ENCODE measurements around the gene TSPAN5. TPM values are rescaled to one million over a fixed set of nuclear protein-coding genes. Genes with fewer than 3 reads are reported as not detected.
A peak's percentile ranks its signal among the peaks of the same experiment; 100 is the strongest.

The TSPAN5 gene
- total and polyA plus RNA-seq, 9 of the 15 experiments (the other 6 are each of a cell fraction or from before 2014, with no cell fraction given), result 0.58 to 6.6 (median 0.73) TPM

DNA sequence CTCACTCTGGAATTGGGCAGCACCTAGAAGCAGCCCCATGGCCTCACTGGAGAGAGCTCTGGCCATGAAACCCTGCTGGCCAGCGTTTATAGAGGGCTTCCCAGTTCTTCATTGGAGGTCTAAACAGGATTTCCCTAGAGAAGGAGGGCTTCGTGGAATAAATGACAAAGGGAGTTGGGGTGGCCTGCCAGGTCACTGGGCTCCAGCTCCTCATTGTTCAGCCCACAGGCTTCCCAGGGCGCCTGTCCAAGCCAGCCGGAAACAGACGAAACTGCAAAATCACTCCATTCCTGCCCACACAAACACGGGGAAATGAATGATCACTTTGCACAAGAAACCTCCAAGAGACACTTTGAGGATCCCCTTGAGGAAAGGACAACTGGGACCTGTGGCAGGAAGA, 189.7 kb downstream of the TSPAN5 start:
- ATAC-seq (no peak; the same call in 2 of the 3 replicates), FAIRE-seq (no peak)
- H3K27ac ChIP-seq (ENCODE audit: extremely low read depth, low read depth, low read length), result no peak overlapping the region

More for the DNA sequence above, 189.7 kb downstream of the TSPAN5 start:
- POLR2A ChIA-PET, result interaction anchor here (1.2 kb wide), 1 partner anchor 13 kb away, joined by 3 read pairs; no protein-coding TSS in a partner anchor
- in situ Hi-C loops (cut with MboI), result loop anchor here (25.0 kb wide), 1 partner anchor 944 kb away; no protein-coding TSS in a partner anchor
- Histone ChIP-seq H3K4me2 (ENCODE audit: insufficient read depth, low read length) (no peak overlapping the region), H2AFZ (ENCODE audit: low read depth, low read length) (peak overlapping the region; percentile 47), H3K27me3 (ENCODE audit: control insufficient read depth in 2 of 2, insufficient read depth in 2 of 2, low read length in 2 of 2) (no peaks in the 10 kb centered on the region), H3K9me1 (ENCODE audit: control insufficient read depth, insufficient read depth, low read length) (no peaks in the 10 kb centered on the region), H3K9me3 (replicated peaks; ENCODE audit: control insufficient read depth, insufficient read depth, low read depth, low read length) (no peaks in the 10 kb centered on the region), H3K4me1 (replicated peaks in 1 of 2; ENCODE audit: control insufficient read depth in 2 of 2, insufficient read depth in 2 of 2, low read length in 2 of 2) (no peaks in the 10 kb centered on the region; a peak in 3 of 5 replicates), H3K79me2 (ENCODE audit: control insufficient read depth, insufficient read depth, low read length) (no peaks in the 10 kb centered on the region), H3K4me3 (no peak overlapping the region), H3K36me3 (ENCODE audit: control insufficient read depth, insufficient read depth, low read length) (no peaks in the 10 kb centered on the region), H3K9ac (ENCODE audit: insufficient read depth in 1 of 2, low read depth in 2 of 2, low read length in 2 of 2) (peak overlapping the region in 1 of 2 experiments; percentile 53; a peak in 1 of 4 replicates), H4K20me1 (replicated peaks; ENCODE audit: control insufficient read depth, insufficient read depth, low read length) (no peaks in the 10 kb centered on the region)
- peak in 1 of 4 experiments; percentile 12 for DNase-seq (ENCODE audit: extremely low read depth in 1 of 4, low spot score in 3 of 4)
- no TSS peak for BruUV-seq (replicated peaks)
- 26% methylated on average over 6 of the region's 6 CpGs for WGBS (ENCODE audit: insufficient coverage, low coverage, missing lambda C conversion rate)
- CTCF ChIA-PET (ENCODE audit: low intra/inter-chr PET ratio), result no interaction called here
- TF ChIP-seq MAFG (tag; conservative IDR thresholded peaks at IDR 0.05), result peak; percentile 40
- TF ChIP-seq GABPA (tag; conservative IDR thresholded peaks at IDR 0.05; ENCODE audit: low read depth), result peak; percentile 28
- TF ChIP-seq ZNF639 (CRISPR knock-in tag; conservative IDR thresholded peaks at IDR 0.05 in 1 of 2, IDR thresholded peaks at IDR 0.05 in 1 of 2), result peak in 1 of 2 experiments; percentile 49; a peak in 1 of 4 replicates
- TF ChIP-seq ARID4B (CRISPR knock-in tag; IDR thresholded peaks at IDR 0.05), result no peak
- peak; percentile 55 for TF ChIP-seq NFE2 (IDR thresholded peaks at IDR 0.05; ENCODE audit: low read depth)
- peak; percentile 97 for TF ChIP-seq ZNF766 (CRISPR knock-in tag; conservative IDR thresholded peaks at IDR 0.05)
- TF ChIP-seq ZNF263 (CRISPR knock-in tag; IDR thresholded peaks at IDR 0.05; ENCODE audit: borderline replicate concordance), result no peak
- TF ChIP-seq, protein P1, sequence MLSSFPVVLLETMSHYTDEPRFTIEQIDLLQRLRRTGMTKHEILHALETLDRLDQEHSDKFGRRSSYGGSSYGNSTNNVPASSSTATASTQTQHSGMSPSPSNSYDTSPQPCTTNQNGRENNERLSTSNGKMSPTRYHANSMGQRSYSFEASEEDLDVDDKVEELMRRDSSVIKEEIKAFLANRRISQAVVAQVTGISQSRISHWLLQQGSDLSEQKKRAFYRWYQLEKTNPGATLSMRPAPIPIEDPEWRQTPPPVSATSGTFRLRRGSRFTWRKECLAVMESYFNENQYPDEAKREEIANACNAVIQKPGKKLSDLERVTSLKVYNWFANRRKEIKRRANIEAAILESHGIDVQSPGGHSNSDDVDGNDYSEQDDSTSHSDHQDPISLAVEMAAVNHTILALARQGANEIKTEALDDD (IDR thresholded peaks at IDR 0.05), result no peak
- TF ChIP-seq EGR1 (conservative IDR thresholded peaks at IDR 0.05), result 0 out of 2 replicates have a peak, but pooled peaks have one; percentile 30
- intact Hi-C loops (cut with micrococcal nuclease), result loop anchor here (5.0 to 10.0 kb wide), 5 partner anchors 156 to 994 kb away; no protein-coding TSS in a partner anchor

Data from K562 (cell line).